GM21825 (cell line): ENCODE measurements around the gene PLPP2.
"Not testable (repeated sequence)": the region's sequence is repeated elsewhere in the genome, so short reads cannot be mapped to it uniquely, and the experiment has no call there.

ENCODE experiments used
- ATAC-seq: cut with Tn5 transposase; IDR thresholded peaks from one replicate; pipeline ENCODE4 v1.9.1; 2021; ENCODE audit warnings: mild to moderate bottlenecking, moderate library complexity; ENCODE audit not compliant: unreplicated experiment

PLPP2 gene

DNA sequence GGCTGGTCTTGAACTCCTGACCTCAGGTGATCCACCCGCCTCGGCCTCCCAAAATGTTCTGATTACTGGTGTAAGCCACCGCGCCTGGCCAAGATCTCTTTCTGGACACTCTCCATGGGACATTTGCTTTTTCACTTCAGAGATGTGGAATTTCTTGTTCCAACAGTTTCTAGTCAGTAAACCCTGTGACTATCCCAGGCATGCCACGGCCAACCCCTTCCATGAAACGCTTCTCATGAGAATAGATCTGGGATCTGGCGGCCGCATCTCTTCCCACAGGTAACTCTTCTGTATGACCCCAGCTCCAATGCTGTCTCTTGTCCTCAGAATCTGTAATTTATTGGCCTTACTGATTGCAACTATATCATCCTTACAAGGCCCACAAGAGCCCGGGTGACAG, 16.2 kb downstream of the PLPP2 start:
- ATAC-seq: no peak

- no peak for ATAC-seq
Observed at GRCh38 chr19:273393-273792, 17.8 kb downstream of the PLPP2 start.

- no peak for ATAC-seq
Observed at GRCh38 chr19:271856-272255, 19.3 kb downstream of the PLPP2 start.

DNA sequence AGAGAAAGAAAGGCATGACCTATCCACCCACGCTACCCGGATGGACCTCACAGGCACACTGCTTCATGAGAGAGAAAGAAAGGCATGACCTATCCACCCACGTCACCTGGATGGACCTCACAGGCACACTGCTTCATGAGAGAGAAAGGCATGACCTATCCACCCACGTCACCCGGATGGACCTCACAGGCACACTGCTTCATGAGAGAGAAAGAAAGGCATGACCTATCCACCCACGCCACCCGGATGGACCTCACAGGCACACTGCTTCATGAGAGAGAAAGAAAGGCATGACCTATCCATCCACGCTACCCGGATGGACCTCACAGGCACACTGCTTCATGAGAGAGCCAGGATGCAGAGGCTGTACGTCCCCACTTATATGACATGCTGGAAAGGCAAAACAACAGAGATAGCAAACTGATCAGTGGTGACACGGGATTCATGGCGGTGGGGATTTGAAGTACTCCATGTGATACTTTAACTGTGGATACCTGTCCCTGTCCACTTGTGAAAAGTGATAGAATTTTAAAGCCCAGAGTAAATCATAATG, 20.4 kb downstream of the PLPP2 start:
- ATAC-seq: not testable (repeated sequence)

GRCh38 chr19:269241-269640, 22.0 kb downstream of the PLPP2 start:
- no peak for ATAC-seq

DNA sequence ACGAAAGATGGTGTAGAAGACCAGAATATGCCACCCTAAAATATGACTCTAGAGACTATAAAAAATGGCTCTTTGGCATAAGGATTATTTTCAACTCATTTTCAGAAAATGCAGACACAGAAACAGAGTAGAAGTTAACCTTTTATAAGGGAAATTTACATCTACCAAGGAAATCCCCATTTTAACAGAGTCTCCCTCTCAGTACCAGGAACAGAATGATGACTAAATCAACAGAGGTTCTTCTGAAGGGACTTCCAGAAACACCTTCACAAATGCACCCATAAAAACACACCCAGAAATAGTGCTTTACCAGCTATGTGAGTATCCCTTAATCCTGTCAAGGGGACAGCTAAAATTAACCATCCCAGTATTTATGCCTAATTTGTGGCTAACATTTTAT, 29.1 kb downstream of the PLPP2 start:
- ATAC-seq: no peak

DNA sequence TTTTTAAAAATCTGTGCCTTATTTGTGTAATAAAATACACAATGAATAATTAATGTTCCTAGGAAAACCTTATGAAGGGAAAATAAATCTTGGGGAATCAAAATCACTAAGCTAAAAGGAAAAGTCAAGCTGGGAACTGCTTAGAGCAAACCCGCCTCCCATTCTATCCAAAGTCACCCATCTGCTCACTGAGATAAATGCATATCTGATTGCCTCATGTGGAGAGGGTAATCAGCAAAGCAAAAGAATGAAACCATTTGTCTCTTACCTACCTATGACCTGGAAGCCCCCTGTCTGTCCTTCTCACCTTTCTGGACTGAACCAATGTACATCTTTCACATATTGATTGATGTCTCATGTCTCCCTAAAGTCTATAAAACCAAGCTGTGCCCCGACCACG, 34.4 kb downstream of the PLPP2 start:
- ATAC-seq: not testable (repeated sequence)

- ATAC-seq: not testable (repeated sequence)
Observed at GRCh38 chr19:252421-253186, 38.6 kb downstream of the PLPP2 start.

- ATAC-seq: no peak
Observed at GRCh38 chr19:246551-246950, 44.7 kb downstream of the PLPP2 start.

DNA sequence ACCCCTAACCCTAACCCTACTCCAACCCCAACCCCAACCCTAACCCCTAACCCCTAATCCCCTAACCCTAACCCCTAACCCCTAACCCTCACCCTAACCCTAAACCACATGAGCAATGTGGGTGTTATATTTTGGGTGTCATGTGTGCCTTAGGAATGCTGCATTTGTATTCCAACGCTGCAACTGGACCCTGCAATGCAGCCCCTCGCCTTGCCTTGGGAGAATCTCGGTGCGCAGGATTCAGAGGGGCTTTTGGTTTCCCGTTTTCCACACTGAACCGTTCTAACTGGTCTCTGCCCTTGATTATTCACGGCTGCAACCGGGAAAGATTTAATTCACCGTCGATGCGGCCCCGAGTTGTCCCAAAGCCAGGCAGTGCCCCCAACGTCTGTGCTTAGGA, 45.3 kb downstream of the PLPP2 start:
- ATAC-seq: not testable (repeated sequence)

GRCh38 chr19:245457-245856, 45.7 kb downstream of the PLPP2 start:
- no peak for ATAC-seq
